Activated T-helper 2 cell treated with anti-CD3 and anti-CD28 coated beads, Interferon-gamma antibody, Interleukin-2, Interleukin-4, amounts not matched to agents 10 μg/mL and 5 μg/mL and 100 μg/mL, durations not matched to agents 14 hours and 24 hours and 36 hours (primary cell): Measurements from ENCODE around the gene MYH7. TPM values are rescaled to one million over a fixed set of nuclear protein-coding genes. Genes with fewer than 3 reads are reported as not detected.
"Not testable (repeated sequence)": the region's sequence is repeated elsewhere in the genome, so short reads cannot be mapped to it uniquely, and the experiment has no call there.

Experiments used
- DNase-seq: peaks from one replicate; pipeline ENCODE4 v3.0.0; 2021; ENCODE audit warnings: low spot score
- H3K27ac Mint-ChIP-seq: one replicate; pipeline ENCODE4 v1.8.0; 2021; ENCODE audit warnings: mixed read lengths
- H3K27me3 Mint-ChIP-seq: one replicate; pipeline ENCODE4 v1.8.0; 2021; ENCODE audit warnings: low read depth, mixed read lengths
- H3K36me3 Mint-ChIP-seq: one replicate; pipeline ENCODE4 v1.8.0; 2021; ENCODE audit warnings: low read depth, mixed read lengths
- H3K4me1 Mint-ChIP-seq: one replicate; pipeline ENCODE4 v1.8.0; 2021; ENCODE audit warnings: low read depth, mixed read lengths
- H3K4me3 Mint-ChIP-seq: one replicate; pipeline ENCODE4 v1.8.0; 2021; ENCODE audit warnings: low read depth, mild to moderate bottlenecking, moderate library complexity, mixed read lengths
- H3K9me3 Mint-ChIP-seq: one replicate; pipeline ENCODE4 v1.8.0; 2021; ENCODE audit warnings: mixed read lengths
- intact Hi-C: fragments of 100-400 bp; cut with micrococcal nuclease; formaldehyde crosslinking; loops from one replicate; pipeline ENCODE4 v1.15.1; 2023
- total RNA-seq: library from RNA; stranded (reverse); gene quantifications from 2 replicates; pipeline ENCODE4 v1.2.3, GENCODE V29; 2022

Gene MYH7
- total RNA-seq, 1 donor from 2014 or later = not detected

DNA sequence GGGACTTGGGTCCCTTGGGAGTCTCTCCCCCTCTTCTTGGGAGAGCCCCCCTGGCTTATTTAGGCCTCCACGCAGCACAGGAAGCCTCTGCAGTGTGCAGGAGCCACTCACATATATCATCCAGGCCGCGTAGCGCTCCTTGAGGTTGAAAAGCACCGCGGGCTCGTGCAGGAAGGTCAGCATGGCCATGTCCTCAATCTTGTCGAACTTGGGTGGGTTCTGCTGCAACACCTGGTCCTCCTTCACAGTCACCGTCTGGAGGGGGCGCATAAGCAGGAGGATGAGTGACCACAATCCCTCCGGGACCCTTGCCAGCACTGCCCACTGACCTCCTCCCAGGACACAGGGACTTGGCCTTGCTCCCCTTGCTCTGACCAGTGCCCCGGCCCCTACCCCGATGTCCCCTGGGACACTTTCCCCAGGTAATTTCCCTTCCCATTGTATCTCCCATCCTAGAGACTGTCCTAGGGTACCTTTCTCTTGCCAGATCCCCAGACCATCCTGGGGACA, 29.9 kb downstream of the MYH7 start:
- Mint-ChIP-seq H3K27ac (no peak overlapping the region), H3K36me3 (no peaks in the 10 kb centered on the region), H3K9me3 (no peaks in the 10 kb centered on the region), H3K27me3 (no peaks in the 10 kb centered on the region), H3K4me3 (no peak overlapping the region), H3K4me1 (no peaks in the 10 kb centered on the region)
- no peak for DNase-seq
- intact Hi-C loops = no loop called here

DNA sequence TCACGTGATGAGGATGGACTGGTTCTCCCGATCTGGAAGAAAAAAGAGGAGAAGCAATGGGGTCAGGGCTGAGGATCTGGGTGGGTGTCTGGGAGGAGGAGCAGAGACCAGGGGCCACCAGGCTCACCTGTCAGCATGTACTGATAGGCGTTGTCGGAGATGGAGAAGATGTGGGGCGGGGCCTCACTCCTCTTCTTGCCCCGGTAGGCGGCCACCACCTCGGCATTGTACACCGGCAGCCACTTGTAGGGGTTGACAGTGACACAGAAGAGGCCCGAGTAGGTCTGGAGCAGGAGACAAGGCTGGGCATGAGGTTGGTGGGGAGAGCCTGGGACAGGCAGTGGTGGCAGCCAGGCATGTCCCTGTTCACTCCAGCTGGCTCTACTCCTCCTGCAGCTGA, 30.4 kb downstream of the MYH7 start:
- Mint-ChIP-seq H3K27me3 (no peaks in the 10 kb centered on the region), H3K36me3 (no peaks in the 10 kb centered on the region), H3K4me3 (no peak overlapping the region), H3K9me3 (no peaks in the 10 kb centered on the region), H3K27ac (no peak overlapping the region), H3K4me1 (no peaks in the 10 kb centered on the region)
- intact Hi-C loops = no loop called here
- no peak for DNase-seq

DNA sequence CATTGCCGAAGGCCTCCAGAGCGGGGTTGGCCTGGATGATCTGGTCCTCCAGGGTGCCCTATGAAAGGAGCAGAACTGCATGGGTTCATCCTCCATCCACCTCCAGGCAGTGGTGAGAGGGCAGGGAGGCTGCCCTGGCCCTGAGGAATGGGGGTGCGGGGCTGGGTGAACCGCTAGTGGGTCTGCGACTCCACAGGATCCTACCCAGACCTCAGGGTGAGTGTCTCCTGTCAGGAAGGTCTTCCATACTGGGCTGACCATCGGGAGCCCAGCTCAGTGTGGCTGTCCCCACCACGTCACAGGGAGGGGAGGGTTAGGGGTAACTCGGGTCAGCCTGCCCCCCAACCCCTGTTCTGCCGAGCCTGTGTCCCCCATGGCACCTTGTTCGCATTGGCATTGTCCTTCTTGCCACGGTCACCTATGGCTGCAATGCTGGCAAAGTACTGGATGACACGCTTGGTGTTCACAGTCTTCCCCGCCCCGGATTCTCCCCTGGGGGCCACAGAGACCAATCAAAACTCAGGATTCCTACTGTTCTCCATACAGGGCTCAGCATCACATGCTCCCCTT, 31.0 kb downstream of the MYH7 start:
- Mint-ChIP-seq H3K9me3 (no peaks in the 10 kb centered on the region), H3K4me3 (no peak overlapping the region), H3K4me1 (no peaks in the 10 kb centered on the region), H3K36me3 (no peaks in the 10 kb centered on the region), H3K27me3 (no peaks in the 10 kb centered on the region), H3K27ac (no peak overlapping the region)
- no peak for DNase-seq
- intact Hi-C loops = no loop called here

DNA sequence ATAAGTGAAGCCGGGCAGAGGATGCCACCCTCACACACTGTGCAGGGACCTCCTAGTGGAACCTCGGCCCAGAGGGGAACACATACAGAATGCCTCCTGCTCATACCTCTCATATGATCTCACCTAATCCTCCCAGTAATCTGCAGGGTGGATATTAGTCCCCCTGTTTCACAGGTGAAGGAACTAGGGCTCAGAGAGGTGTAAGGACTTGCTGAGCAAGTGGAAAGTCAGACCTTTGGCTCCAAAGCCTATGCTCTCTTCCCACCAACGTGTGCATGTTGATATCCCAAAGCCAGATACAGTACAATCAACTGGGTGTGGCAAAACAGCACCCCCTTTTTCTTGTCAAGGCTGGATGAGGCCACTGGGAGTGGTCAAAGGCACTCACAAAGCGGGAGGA, 31.6 kb downstream of the MYH7 start:
- H3K4me3 Mint-ChIP-seq = no peak overlapping the region
- no peaks in the 10 kb centered on the region for H3K4me1 Mint-ChIP-seq
- H3K36me3 Mint-ChIP-seq = no peaks in the 10 kb centered on the region
- DNase-seq = no peak
- intact Hi-C loops = no loop called here
- no peaks in the 10 kb centered on the region for H3K9me3 Mint-ChIP-seq
- H3K27ac Mint-ChIP-seq = no peak overlapping the region
- H3K27me3 Mint-ChIP-seq = no peaks in the 10 kb centered on the region

DNA sequence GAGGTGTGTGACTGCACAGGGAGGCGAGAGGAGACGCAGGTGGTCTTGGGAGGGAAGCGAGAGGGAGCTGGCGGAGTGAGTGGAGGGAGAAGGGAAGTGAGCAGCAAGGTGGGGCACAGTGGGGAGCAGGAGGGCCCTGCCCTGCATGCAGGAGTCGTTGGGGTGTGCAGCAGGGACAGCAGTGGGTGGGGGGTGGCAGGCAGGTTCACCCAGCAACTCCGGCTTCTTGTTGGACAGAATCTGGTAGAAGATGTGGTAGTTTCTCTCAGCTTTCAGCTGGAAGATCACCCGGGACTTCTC, 32.4 kb downstream of the MYH7 start:
- no peak for DNase-seq
- no peak overlapping the region for H3K27ac Mint-ChIP-seq
- no peaks in the 10 kb centered on the region for H3K9me3 Mint-ChIP-seq
- intact Hi-C loops = no loop called here
- no peaks in the 10 kb centered on the region for H3K36me3 Mint-ChIP-seq
- H3K4me1 Mint-ChIP-seq = no peaks in the 10 kb centered on the region
- no peaks in the 10 kb centered on the region for H3K27me3 Mint-ChIP-seq
- H3K4me3 Mint-ChIP-seq = no peak overlapping the region

DNA sequence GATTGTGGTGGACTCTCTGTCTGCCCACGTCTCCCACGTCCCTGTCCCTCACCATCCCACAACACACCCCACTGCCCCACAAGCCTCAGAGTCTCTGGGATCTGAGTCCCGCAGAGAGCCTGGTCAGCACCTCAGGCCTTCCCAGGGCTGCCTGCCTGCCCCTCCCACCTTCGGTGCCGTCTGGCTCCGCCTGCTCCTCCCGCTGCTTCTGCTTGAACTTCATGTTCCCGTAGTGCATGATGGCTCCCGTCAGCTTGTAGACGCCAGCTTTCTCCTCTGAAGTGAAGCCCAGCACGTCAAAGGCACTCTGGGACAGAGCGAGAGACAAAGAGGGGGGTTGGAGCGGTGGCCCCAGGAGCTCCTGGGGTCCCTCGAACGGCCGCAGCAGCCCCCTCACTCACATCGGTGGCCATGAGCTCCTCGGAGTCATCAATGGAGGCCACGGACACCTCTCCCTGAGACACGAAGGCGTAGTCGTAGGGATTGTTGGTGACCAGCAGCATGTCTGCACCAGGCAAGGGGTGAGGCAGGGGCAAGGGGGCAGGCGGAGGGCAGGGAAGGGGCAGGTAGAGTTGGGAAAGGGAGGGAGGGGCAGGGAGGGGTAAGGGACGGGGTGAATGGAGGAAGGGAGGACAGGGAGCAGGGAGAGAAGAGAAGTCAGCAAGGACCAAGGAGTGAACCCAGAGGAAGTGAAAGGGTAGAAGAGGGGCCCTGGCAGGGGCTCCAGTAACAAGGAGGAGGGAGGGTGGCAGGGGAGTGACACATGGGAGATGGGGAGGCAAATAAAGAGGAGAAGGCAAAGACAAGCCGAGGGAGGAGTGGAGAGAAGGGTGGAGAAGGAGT, 32.9 kb downstream of the MYH7 start:
- intact Hi-C loops = no loop called here
- H3K27ac Mint-ChIP-seq = no peak overlapping the region
- H3K9me3 Mint-ChIP-seq = no peaks in the 10 kb centered on the region

DNA sequence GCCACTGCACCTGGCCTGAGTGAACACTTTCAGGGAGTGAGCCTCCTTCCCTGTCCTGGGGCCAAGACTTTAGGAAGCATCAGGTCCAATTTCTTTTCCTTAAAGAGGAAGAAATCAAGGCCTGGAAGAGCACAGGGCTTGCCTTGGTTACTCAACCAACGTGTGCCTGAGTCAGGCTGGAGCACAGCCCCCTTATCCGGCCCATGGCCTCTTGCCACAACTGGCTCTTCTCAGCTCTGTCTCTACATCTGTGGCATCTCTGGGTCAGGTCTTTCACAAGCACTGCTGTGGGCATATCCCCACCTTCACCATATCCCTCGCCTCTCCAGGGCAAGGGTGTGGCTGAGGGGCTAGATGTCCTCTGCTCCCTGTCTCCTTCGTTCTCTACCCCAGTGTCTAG, 34.2 kb downstream of the MYH7 start:
- Mint-ChIP-seq H3K27me3 (no peaks in the 10 kb centered on the region), H3K4me3 (no peak overlapping the region), H3K9me3 (no peaks in the 10 kb centered on the region), H3K36me3 (no peaks in the 10 kb centered on the region), H3K27ac (no peak overlapping the region), H3K4me1 (no peaks in the 10 kb centered on the region)
- intact Hi-C loops = no loop called here
- DNase-seq = no peak

More for the DNA sequence above, 32.9 kb downstream of the MYH7 start:
- no peak for DNase-seq
- no peaks in the 10 kb centered on the region for H3K27me3 Mint-ChIP-seq
- no peak overlapping the region for H3K4me3 Mint-ChIP-seq
- no peaks in the 10 kb centered on the region for H3K36me3 Mint-ChIP-seq
- H3K4me1 Mint-ChIP-seq = no peaks in the 10 kb centered on the region

DNA sequence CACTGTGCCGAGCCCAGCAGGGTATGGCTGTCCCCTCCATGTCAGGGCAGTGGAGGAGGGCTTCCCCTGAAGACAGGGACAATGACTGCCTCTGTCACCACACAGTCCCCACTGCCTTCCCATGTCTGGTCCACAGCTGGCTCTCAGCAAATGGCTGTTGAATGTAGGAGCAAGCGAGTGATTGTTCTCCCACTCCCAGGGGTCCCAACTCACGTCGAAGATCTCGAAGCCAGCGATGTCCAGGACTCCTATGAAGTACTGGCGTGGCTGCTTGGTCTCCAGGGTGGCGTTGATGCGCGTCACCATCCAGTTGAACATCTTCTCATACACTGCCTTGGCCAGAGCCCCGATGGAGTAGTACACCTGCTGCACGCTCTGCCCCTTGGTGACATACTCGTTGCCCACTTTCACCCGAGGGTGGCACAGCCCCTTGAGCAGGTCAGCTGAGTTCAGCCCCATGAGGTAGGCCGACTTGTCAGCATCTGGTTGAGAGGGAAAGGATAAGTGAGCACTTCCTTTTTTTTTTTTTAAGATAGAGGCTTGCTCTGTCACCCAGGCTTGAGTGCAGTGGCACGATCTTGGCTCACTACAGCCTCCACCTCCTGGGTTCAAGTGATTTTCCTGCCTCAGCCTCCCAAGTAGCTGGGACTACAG, 34.8 kb downstream of the MYH7 start:
- H3K4me1 Mint-ChIP-seq, intact Hi-C loops, H3K4me3 Mint-ChIP-seq, H3K27me3 Mint-ChIP-seq, H3K36me3 Mint-ChIP-seq, H3K9me3 Mint-ChIP-seq, H3K27ac Mint-ChIP-seq, DNase-seq: not testable (repeated sequence)

DNA sequence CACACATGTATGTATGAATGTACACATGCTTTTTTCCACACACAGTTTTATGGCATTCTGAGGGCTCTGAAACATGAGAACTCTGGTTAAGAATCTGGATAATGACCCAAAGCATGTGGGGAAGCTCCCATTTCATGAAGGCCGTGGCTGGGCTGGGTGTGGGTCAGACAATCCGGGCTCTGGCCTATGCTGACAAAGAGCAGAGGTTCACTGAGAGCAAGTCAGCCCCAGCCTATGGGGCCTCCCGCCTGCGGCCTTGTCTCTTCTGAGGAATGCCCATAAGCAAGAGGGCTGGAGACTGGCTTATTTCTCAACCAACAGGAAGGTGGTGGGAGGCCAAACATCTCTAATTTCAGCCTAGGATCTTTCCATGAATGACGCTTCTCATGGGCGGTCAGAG, 35.9 kb downstream of the MYH7 start:
- no peaks in the 10 kb centered on the region for H3K9me3 Mint-ChIP-seq
- no peak overlapping the region for H3K4me3 Mint-ChIP-seq
- no peak overlapping the region for H3K27ac Mint-ChIP-seq
- intact Hi-C loops = no loop called here
- no peaks in the 10 kb centered on the region for H3K36me3 Mint-ChIP-seq
- no peaks in the 10 kb centered on the region for H3K4me1 Mint-ChIP-seq
- H3K27me3 Mint-ChIP-seq = no peaks in the 10 kb centered on the region
- no peak for DNase-seq

DNA sequence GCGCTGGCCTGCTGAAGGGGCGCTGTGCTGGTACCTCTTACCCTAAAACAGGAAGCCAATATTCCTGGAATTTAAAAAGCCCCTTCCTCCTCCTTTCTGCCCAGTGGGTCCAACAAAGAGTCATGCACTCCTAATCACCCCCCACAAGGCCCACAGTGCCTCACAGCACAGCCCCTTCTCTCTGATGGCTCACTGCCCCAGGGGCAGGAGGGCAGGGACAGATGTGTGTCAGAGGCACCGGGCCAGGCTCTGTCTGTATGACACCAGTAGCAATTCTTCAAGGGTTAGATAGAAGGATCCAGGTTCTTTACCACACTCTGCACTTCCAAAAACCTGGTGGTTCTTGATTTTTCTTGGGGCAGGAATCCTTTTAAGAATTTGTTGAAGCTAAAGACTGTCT, 36.3 kb downstream of the MYH7 start:
- no peak for DNase-seq
- Mint-ChIP-seq H3K36me3 (no peaks in the 10 kb centered on the region), H3K27me3 (no peaks in the 10 kb centered on the region), H3K4me3 (no peak overlapping the region), H3K9me3 (no peaks in the 10 kb centered on the region), H3K4me1 (no peaks in the 10 kb centered on the region), H3K27ac (no peak overlapping the region)
- intact Hi-C loops = no loop called here

DNA sequence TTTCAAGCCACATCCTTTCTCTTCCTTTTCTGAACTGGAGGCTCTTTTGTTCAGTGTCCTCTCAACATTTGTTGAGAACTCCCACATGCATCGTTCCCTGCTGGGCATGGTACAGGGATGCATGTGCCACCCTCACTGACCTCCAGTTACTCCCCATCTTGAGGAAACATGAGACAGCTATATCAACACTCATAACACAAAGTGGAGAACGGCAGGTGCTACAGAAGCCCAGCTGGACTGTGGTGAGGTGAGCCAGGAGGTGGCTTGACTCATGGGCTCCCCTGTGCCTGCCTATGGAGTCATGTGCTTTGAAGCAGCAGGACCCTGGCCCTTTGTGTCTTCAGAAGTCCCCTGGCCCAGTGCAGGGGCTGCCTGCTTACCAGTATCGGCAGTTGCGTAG, 37.1 kb downstream of the MYH7 start:
- Mint-ChIP-seq H3K4me3 (no peak overlapping the region), H3K27me3 (no peaks in the 10 kb centered on the region)

DNA sequence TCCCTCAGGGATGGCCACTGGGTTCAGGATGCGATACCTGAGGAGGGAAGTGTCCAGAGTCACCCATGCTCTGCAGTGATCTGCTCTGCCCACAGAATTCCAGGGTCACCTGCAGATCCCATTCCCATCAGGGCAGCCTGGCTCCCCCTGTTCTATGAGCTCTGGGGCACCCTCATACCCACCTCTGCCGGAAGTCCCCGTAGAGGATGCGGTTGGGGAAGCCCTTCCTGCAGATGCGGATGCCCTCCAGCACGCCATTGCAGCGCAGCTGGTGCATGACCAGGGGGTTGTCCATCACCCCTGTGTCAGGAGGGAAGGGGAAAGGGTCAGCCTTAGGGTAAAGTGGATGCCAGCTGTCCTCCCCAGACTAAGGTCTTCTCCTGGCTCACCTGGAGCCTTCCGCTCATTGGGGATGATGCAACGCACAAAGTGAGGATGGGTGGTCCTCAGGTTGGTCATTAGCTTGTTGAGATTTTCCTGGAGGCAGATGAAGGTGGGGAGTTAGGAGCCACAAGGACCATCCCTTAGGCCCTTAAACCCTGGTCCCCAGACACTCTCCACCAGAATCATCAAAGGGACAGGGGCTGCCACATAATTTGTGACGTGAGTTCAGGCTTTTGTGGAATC, 38.6 kb downstream of the MYH7 start:
- Mint-ChIP-seq H3K4me3 (no peak overlapping the region), H3K27me3 (peaks cover 2% of the 10 kb centered on the region), H3K27ac (no peak overlapping the region), H3K9me3 (no peaks in the 10 kb centered on the region), H3K36me3 (no peaks in the 10 kb centered on the region), H3K4me1 (no peaks in the 10 kb centered on the region)
- no peak for DNase-seq
- intact Hi-C loops = no loop called here

More for the DNA sequence above, 37.1 kb downstream of the MYH7 start:
- no peaks in the 10 kb centered on the region for H3K9me3 Mint-ChIP-seq
- no peaks in the 10 kb centered on the region for H3K36me3 Mint-ChIP-seq
- no peaks in the 10 kb centered on the region for H3K4me1 Mint-ChIP-seq
- H3K27ac Mint-ChIP-seq = no peak overlapping the region
- intact Hi-C loops = no loop called here
- DNase-seq = no peak

DNA sequence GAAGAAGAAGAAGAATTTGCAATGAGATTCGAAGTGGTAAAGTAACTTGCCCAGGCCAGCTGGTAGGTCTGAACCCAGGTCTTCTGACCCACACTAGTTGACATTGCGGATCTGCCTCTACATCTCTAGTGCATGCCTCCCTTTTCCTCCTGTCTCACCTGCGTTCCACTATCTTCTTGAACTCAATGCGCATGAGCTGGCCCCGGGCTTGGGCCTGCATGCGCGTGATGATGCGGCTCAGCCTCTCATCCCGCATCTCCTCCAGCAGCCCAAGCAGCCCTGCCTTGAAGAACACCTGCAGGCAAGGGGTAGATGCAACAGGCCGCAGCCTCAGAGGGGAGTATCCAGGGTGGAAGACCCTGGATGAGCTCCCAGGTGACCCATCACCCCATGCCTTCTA, 39.3 kb downstream of the MYH7 start:
- Mint-ChIP-seq H3K27ac (no peak overlapping the region), H3K27me3 (peaks cover 2% of the 10 kb centered on the region), H3K4me1 (no peaks in the 10 kb centered on the region), H3K4me3 (no peak overlapping the region), H3K36me3 (no peaks in the 10 kb centered on the region), H3K9me3 (no peaks in the 10 kb centered on the region)
- no peak for DNase-seq
- intact Hi-C loops = no loop called here
